GM18517 (cell line): Measurements from ENCODE around the gene PGD.
"Not testable (repeated sequence)": the region's sequence is repeated elsewhere in the genome, so short reads cannot be mapped to it uniquely, and the experiment has no call there.

ENCODE experiments used
- ATAC-seq: cut with Tn5 transposase; IDR thresholded peaks from one replicate; pipeline ENCODE4 v1.9.1; 2021; ENCODE audit warnings: mild to moderate bottlenecking, moderate library complexity; ENCODE audit not compliant: unreplicated experiment

PGD gene

DNA sequence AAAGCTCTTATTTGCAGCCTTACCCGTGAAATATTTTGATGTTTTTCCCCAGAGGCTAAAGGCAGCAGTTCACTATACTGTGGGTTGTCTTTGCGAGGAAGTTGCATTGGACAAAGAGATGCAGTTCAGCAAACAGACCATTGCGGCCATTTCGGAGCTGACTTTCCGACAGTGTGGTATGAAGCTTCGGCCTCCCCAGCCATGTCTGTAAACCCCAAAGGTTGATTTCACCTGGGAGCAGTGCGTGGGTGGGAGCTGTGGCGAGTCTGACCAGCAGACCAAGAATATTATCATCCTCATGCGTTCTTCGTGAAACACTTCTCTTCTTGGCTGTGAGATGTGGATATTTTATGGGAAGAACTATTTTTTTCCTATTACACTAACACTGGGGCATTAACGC lies 34.9 kb downstream of the PGD start:
- no peak for ATAC-seq

- no peak for ATAC-seq
These were observed 35.7 kb downstream of the PGD start for GRCh38 chr1:10434590-10434989.

DNA sequence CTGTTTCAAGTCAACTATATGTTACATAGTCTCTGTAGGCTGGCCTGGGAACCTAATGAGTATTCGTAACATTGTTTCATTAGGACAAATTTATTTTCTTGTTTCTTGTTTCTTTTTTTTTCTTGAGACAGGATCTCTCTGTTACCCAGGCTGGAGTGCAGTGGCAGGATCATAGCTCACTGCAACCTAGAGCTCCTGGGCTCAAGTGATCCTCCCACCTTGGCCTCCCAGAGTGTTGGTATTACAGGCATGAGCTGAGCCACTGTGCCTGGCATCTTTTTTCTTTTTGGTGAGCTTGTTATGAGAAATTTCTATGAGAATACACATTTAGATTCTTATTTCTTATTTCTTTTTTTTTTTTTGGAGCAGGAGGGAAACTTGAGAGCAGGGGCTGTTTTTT lies 38.2 kb downstream of the PGD start:
- no peak for ATAC-seq

GRCh38 chr1:10438677-10439163 lies 39.9 kb downstream of the PGD start:
- no peak for ATAC-seq

- ATAC-seq, result no peak
These were observed 41.4 kb downstream of the PGD start for GRCh38 chr1:10440305-10440704.

GRCh38 chr1:10440794-10441193 lies 41.9 kb downstream of the PGD start:
- ATAC-seq, result no peak

GRCh38 chr1:10444248-10444647 lies 45.4 kb downstream of the PGD start:
- no peak for ATAC-seq

GRCh38 chr1:10444795-10445397 lies 46.0 kb downstream of the PGD start:
- no peak for ATAC-seq

GRCh38 chr1:10446790-10447422 lies 48.0 kb downstream of the PGD start:
- ATAC-seq, result no peak

- ATAC-seq, result no peak
These were observed 50.9 kb downstream of the PGD start, which contains the start of gene CORT for GRCh38 chr1:10449751-10450150. CORT (plus strand) TSS chr1:10450031; CDS start chr1:10450224, 193 bp downstream.

DNA sequence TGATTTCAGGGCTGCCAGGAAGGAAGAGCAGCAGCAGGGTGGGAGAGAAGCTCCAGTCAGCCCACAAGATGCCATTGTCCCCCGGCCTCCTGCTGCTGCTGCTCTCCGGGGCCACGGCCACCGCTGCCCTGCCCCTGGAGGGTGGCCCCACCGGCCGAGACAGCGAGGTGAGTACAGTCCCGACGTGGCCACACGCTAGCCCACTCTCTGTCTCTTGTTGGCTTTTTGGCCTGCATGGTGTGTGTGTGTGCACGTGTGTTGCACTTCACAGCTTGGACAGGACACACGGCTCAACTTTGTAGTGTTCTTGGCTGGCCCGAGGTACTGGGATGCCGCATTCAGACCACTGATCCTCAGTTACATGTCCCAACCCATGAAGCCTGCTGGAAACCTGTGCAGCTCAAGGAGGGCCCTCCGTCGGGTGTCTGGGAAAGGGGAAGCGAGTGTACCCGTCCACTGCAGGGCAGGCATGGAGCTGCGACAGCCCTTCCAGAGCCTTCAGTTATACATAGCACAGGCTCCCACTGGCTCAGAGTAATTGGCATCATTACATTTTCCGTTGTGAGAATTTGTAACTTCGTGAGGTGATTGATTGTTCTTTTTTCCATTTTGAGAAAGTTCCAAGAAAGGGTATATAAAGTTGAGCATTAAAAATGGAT lies 51.4 kb downstream of the PGD start:
- no peak for ATAC-seq

DNA sequence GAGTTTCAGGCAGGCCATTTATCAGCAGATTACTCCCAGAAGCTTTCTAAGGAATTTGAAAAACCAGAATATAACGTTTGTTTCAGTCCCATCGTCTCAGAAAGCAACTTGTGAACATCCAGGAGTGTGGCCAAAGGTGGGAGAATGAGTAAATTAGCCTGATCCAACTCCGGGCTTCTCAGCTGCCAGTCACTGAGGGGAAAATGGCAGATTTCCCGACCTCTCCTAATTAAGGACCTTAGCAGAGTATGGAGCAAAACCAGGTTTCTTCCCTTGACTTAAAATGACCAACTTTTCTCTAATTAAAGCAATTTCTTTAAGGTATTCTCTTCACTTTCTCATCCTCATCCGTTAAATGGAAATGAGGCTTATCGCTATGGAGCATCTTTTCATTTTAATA lies 52.0 kb downstream of the PGD start:
- ATAC-seq, result no peak

DNA sequence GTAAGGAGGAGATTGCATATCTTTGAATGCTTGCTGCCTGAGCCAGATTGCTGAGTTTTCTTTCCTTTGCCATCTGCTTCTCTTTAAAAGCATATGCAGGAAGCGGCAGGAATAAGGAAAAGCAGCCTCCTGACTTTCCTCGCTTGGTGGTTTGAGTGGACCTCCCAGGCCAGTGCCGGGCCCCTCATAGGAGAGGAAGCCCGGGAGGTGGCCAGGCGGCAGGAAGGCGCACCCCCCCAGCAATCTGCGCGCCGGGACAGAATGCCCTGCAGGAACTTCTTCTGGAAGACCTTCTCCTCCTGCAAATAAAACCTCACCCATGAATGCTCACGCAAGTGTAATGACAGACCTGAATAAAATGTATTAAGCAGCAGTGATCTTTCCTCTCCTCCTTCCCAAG lies 52.4 kb downstream of the PGD start:
- no peak for ATAC-seq

DNA sequence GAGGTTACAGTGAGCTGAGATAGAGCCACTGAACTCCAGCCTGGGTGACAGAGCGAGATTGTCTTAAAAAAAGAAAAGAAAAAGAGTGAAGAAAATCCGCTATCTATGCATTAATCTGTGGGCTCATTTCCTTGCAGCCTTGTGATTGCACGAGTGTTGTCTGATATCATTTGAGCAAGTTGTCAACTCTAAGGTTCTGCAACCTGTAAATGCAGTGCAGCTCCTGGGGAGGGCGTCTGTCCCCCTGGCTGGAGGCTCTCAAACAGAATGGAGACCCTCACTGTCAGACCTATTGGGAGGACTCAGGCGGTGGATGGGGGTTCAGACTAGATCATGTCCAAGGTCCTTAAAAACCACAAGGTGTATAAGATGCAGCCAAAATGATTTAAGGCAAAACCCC lies 57.2 kb downstream of the PGD start:
- no peak for ATAC-seq

DNA sequence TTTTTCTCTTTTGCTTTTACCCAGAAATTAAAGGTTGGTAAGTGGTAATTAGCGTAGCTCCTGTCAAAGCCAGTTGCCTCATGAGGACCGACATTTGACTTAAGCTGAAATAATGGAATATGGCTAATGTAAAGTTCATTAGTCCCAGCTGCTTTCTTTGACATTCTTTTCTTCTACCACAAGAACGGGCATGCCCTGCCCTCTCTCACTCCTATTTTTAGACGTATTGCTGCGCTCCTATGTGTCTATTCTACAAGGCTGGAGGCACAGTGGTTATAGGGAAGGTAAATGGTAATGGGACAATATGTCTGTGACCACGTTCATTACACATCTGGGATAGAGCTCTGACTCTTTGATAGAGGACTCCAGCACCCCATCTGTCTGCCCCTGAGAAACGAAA lies 57.8 kb downstream of the PGD start:
- ATAC-seq, result no peak

- ATAC-seq, result not testable (repeated sequence)
These were observed 58.6 kb downstream of the PGD start for GRCh38 chr1:10457462-10457861.

DNA sequence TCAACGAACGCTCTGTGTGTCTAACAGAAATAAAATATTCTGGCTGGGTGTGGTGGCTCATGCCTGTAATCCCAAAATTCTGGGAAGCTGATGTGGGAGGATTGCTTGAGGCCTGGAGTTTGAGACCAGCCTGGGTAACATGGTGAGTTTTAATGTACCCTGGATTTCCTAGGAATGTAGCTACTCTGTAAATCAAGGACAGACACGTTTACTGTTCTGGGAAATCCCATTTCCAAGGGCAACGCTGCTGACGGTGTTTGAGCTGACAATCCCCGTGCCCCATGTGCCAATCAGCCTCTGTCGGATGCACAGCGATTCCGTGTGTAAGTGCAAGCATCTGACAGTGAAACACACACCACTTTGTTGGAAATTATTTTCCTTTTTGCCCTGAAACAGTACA lies 59.0 kb downstream of the PGD start:
- no peak for ATAC-seq

GRCh38 chr1:10459184-10459583 lies 60.3 kb downstream of the PGD start:
- ATAC-seq, result no peak

GRCh38 chr1:10467078-10467477 lies 68.2 kb downstream of the PGD start:
- no peak for ATAC-seq

DNA sequence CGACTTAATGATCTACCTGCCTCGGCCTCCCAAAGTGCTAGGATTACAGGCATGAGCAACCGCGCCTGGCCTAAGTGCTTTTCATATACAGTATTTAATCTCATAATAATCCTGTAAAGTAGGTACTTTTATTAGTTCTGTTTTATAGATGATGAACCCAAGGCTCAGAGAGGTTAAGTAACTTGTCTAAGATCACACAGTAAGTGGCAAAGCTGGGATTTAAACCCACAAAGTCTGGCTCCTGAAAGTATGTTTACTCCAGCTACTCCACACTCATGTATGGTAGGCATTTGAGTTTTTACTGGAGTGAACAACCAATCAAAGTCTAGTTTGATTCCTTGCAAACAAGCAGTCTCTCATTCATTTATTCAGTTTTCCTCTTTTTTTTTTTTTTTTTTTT lies 71.2 kb downstream of the PGD start:
- ATAC-seq, result no peak
